DND-41 (cell line): ENCODE measurements around the gene AP1B1.

Experiments
- ATAC-seq: fragments of 200-7000 bp; cut with Tn5 transposase; 3 replicates; pipeline ENCODE4 v1.9.1; 2021; ENCODE audit warnings: low read depth; ENCODE audit not compliant: insufficient read depth
- DNase-seq: peaks from one replicate; pipeline ENCODE4 v3.0.0-alpha.2; 2020
- H2AFZ ChIP-seq: 2 replicates; pipeline ENCODE4 v1.6.0; 2012; ENCODE audit warnings: low read depth, low read length
- H3K27ac ChIP-seq: 2 replicates; pipeline ENCODE4 v1.5.1; 2012; ENCODE audit warnings: low read length, inconsistent platforms
- H3K27me3 ChIP-seq: fragments of 200-600 bp; sonication (generic); 2 replicates; pipeline ENCODE4 v1.6.0; 2012; ENCODE audit warnings: low read length, mild to moderate bottlenecking, inconsistent platforms; ENCODE audit not compliant: insufficient read depth, poor library complexity
- H3K36me3 ChIP-seq: 2 replicates; pipeline ENCODE4 v1.5.1; 2012; ENCODE audit warnings: low read length, inconsistent platforms; ENCODE audit not compliant: insufficient read depth
- H3K4me1 ChIP-seq: 2 replicates; pipeline ENCODE4 v1.5.1; 2012; ENCODE audit warnings: mild to moderate bottlenecking, low read length; ENCODE audit not compliant: insufficient read depth
- H3K4me2 ChIP-seq: 2 replicates; pipeline ENCODE4 v1.6.0; 2012; ENCODE audit warnings: mild to moderate bottlenecking, moderate library complexity, low read length, inconsistent platforms; ENCODE audit not compliant: insufficient read depth
- H3K4me3 ChIP-seq, 2 experiments: fragments of 200-600 bp in 1 of 2; shearing (Covaris generic) in 1 of 2; 2 replicates each; pipeline ENCODE4 v1.5.1; 2012 to 2016; ENCODE audit warnings: inconsistent platforms in 2 of 2, low read length in 2 of 2, mild to moderate bottlenecking in 2 of 2, low read depth in 1 of 2, moderate library complexity in 1 of 2
- H3K79me2 ChIP-seq: 2 replicates; pipeline ENCODE4 v1.6.0; 2012; ENCODE audit warnings: low read length, inconsistent platforms; ENCODE audit not compliant: insufficient read depth
- H3K9ac ChIP-seq: 2 replicates; pipeline ENCODE4 v1.6.0; 2012; ENCODE audit warnings: low read depth, mild to moderate bottlenecking, inconsistent platforms, low read length, moderate library complexity
- H3K9me3 ChIP-seq: 2 replicates; pipeline ENCODE4 v1.5.1; 2012; ENCODE audit warnings: low read length, moderate library complexity, mild to moderate bottlenecking, inconsistent platforms; ENCODE audit not compliant: insufficient read depth, severe bottlenecking
- H4K20me1 ChIP-seq: 2 replicates; pipeline ENCODE4 v1.6.0; 2012; ENCODE audit warnings: low read length; ENCODE audit not compliant: insufficient read depth
- EZH2 ChIP-seq: IDR thresholded peaks from 3 replicates; pipeline ENCODE4 v1.6.1; 2012; ENCODE audit warnings: borderline replicate concordance, low read depth, mild to moderate bottlenecking, moderate library complexity, low read length, inconsistent platforms; ENCODE audit not compliant: severe bottlenecking
- TF ChIP-seq, protein P1 (sequence below): IDR thresholded peaks from 2 replicates; pipeline ENCODE4 v1.5.1; 2012; ENCODE audit warnings: borderline replicate concordance, low read length, moderate library complexity, mild to moderate bottlenecking; ENCODE audit not compliant: poor library complexity, severe bottlenecking; ENCODE audit errors: extremely low read depth

AP1B1 gene

DNA sequence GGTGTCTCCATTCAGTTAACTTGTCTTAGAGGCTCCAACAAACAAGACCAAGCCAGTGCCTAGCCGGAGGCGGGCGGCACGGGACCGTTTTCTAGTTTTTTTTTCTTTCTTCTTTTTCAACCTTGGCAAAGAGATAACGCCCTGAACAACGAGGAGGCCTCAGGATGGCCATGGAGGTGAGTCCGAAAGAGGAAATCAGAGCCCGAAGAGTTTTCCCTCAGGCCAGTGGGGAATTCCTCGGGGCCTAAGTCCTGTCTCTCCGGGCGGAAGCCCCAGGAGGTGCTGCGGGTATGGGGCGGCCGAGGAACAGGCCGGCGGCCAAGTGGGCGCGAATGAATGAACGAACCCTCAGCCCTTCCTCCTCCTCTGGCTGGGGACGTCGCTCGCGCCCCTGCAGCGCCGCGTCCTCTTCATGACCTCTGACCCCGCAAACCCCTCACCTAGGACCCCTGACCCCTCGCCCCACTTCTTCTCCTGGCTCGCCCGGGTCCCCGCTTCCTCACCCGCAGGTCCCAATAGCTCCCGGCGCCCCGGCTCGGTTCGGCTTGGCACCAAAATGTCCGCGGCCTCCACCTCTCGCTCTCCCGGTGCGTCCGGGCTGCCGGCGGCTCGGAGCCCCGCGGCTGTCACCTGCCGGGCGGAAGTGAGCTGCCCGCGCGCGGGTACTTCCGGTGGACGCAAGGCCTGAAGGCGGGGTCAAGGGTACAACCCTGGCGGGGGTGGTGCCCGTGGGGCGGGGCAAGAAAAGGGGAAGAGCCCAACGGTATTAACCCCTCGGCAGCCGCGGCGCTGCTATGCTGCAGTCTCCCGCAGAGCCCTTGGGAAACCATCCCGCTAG, at the start of gene AP1B1:
AP1B1 (minus strand) TSS at position 650 of the 838 bp plus-strand sequence. CDS start 21,327 bp downstream, outside the sequence.
- Histone ChIP-seq H3K4me2 (peak within 1 kb of the TSS; percentile 75), H3K4me3 (peak within 1 kb of the TSS; percentile 71 to 94), H4K20me1 (no peaks in the 10 kb centered on the region; the same call in 1 of the 2 replicates), H3K4me1 (peaks cover 31% of the 10 kb centered on the region), H3K9me3 (no peaks in the 10 kb centered on the region), H3K79me2 (peaks cover 55% of the 10 kb centered on the region), H3K9ac (peak within 1 kb of the TSS; percentile 77), H3K36me3 (peaks cover 15% of the 10 kb centered on the region; the same call in 1 of the 2 replicates), H3K27me3 (no peaks in the 10 kb centered on the region), H3K27ac (peak within 1 kb of the TSS; percentile 67), H2AFZ (peak within 1 kb of the TSS; percentile 88)
- peak; percentile 98 for ATAC-seq
- peak; percentile 95 for DNase-seq
- TF ChIP-seq EZH2: no peak
- TF ChIP-seq, protein P1, sequence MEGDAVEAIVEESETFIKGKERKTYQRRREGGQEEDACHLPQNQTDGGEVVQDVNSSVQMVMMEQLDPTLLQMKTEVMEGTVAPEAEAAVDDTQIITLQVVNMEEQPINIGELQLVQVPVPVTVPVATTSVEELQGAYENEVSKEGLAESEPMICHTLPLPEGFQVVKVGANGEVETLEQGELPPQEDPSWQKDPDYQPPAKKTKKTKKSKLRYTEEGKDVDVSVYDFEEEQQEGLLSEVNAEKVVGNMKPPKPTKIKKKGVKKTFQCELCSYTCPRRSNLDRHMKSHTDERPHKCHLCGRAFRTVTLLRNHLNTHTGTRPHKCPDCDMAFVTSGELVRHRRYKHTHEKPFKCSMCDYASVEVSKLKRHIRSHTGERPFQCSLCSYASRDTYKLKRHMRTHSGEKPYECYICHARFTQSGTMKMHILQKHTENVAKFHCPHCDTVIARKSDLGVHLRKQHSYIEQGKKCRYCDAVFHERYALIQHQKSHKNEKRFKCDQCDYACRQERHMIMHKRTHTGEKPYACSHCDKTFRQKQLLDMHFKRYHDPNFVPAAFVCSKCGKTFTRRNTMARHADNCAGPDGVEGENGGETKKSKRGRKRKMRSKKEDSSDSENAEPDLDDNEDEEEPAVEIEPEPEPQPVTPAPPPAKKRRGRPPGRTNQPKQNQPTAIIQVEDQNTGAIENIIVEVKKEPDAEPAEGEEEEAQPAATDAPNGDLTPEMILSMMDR: no peak

DNA sequence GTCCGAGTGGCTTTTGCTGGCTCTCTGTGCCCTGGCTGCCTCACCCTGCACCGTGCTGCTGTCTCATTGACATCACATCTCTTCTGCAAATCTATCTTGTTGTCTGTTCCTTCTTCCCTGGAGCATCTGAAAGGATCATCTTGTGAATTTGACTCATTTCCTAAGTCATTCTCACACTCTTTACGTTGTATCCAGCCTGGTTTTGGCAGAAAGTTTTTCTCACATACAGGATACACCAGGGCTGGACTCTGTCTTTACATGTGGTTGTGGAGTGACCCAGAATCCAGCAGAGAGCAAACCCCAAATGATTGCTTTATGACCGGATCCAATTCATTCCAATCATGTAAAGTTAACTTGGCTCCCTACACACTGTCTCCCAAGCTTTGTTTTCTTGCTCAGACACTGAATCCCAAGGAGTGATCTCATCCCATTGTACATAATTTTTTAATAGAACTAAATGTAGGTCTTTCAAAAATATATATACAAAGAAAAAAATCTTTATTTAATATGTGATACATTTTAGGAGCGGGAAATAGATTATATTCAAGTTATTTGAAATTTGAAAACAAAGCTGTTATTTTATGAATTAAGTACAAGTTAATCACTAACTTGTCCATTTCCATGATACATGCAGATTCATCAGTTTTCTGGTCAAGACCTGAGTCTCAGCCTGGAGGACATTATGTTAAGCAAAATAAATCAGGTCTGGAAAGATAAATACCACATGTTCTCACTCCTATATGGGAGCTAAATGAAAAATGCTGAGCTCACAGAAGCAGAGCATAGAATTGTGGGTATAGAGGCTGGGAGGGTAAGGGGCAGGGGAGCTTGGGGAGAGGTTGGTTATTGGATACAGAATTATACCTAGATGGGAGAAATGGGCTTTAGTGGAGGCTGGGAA, 47.1 kb upstream of the AP1B1 start:
- H3K9ac ChIP-seq: no peak overlapping the region
- no peak for ATAC-seq
- TF ChIP-seq EZH2: no peak
- TF ChIP-seq, protein P1: no peak

DNA sequence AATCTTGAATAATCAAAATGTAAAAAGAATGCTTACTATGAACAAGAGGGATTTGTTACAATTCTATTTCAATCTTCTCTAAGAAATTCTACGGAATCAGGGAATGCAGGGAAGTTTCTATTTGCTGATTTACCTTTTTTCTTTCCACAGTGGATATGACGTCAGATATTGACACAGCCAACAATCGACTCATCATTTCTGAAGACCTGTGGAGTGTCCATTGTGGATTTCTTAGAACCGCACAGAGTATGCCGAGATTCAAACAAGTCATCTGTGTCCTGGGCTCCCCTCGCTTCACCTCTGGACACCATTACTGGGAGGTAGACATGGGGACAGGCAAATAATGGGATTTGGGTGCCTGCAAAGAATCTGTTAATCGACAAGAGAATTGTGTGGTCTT, 45.9 kb upstream of the AP1B1 start:
- H3K9ac ChIP-seq: no peak overlapping the region
- TF ChIP-seq EZH2: no peak
- no peaks in the 10 kb centered on the region for H3K36me3 ChIP-seq
- ATAC-seq (no peak), DNase-seq (no peak)
- no peaks in the 10 kb centered on the region for H3K4me1 ChIP-seq
- no peaks in the 10 kb centered on the region for H3K9me3 ChIP-seq
- H2AFZ ChIP-seq: no peak overlapping the region
- H4K20me1 ChIP-seq: no peaks in the 10 kb centered on the region
- H3K27me3 ChIP-seq: peaks cover 9% of the 10 kb centered on the region
- no peaks in the 10 kb centered on the region for H3K79me2 ChIP-seq
- H3K4me2 ChIP-seq: no peak overlapping the region
- no peak overlapping the region for H3K27ac ChIP-seq
- no peak overlapping the region for H3K4me3 ChIP-seq

More for the DNA sequence above, 47.1 kb upstream of the AP1B1 start:
- Histone ChIP-seq H3K9me3 (no peaks in the 10 kb centered on the region), H4K20me1 (no peaks in the 10 kb centered on the region), H3K4me1 (no peaks in the 10 kb centered on the region), H3K4me2 (no peak overlapping the region), H3K4me3 (no peak overlapping the region), H3K79me2 (no peaks in the 10 kb centered on the region), H2AFZ (no peak overlapping the region), H3K27me3 (no peaks in the 10 kb centered on the region), H3K36me3 (no peaks in the 10 kb centered on the region), H3K27ac (no peak overlapping the region)
- DNase-seq: no peak

DNA sequence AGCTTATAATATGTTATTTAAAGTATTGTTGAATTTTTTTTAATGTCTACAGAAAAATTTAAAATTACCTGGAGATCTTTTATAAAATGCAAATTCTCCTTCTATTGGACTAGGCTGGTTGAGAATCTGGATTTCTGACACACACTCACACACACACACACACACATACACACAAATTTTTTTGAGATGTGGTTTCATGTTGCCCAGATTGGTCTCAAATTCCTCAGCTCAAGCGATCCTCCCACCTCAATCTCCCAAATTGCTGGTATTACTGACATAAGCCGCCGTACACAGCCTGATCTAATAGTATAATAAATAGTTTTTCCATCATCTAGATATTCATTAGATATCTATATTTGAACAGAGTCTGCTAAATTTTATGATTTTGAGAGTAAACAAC, 45.5 kb upstream of the AP1B1 start:
- DNase-seq (no peak), ATAC-seq (no peak)
- Histone ChIP-seq H3K9ac (no peak overlapping the region), H3K9me3 (no peaks in the 10 kb centered on the region), H3K4me2 (no peak overlapping the region), H2AFZ (no peak overlapping the region), H3K4me1 (no peaks in the 10 kb centered on the region), H3K36me3 (no peaks in the 10 kb centered on the region), H3K27me3 (peaks cover 12% of the 10 kb centered on the region), H3K4me3 (no peak overlapping the region), H3K79me2 (no peaks in the 10 kb centered on the region), H3K27ac (no peak overlapping the region), H4K20me1 (no peaks in the 10 kb centered on the region)
- TF ChIP-seq, protein P1: no peak
- TF ChIP-seq EZH2: no peak
